ENCODE data around the gene GATAD2A. TPM values are rescaled to one million over a fixed set of nuclear protein-coding genes. Genes with fewer than 3 reads are reported as not detected.

GATAD2A gene
- polyA plus RNA-seq, 4 donors = 25.9 to 49.1 (median 33.0) TPM

DNA sequence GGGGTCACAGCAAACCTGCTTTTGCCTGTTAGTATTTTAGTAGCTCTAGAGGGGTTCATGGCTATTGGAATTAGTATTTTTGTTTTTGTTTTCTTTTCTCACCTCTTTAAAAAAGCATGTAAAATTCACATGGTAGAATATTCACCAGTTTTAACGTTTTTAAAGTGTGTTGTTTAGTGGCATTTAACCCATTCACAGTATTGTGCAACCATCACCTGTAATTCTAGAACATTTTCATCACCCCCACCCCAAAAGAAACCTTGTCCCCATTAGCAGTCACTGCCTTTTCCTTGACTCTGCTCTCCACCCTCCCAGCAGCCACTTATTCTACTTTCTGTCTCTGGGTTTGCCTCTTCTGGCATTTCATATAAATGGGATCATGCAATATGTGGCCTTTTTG lies 39.8 kb downstream of the GATAD2A start:
- FAIRE-seq = no peak

DNA sequence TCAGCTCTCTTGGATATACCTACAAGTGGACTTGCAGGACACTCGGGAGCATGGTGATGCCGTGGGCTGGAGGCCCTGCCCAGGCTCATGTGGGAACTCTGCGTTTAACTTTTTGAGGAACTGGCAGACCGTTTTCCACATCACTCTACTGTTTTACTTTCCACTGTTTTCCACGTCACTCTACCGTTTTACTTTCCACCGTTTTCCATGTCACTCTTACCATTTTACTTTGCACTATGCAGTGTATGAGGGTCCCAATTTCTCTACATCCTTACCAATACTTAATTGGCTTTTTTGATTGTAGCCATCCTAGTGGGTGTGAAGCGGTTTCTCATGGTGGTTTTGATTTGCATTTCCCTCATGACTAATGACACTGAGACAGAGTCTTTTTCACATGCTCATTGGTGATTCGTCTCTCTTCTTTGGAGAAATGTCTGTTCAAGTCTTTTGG lies 40.5 kb downstream of the GATAD2A start:
- FAIRE-seq (no peak), DNase-seq (no peak)
- H3K27me3 ChIP-seq (ENCODE audit: control insufficient read depth in 3 of 3, insufficient read depth in 3 of 3, low read length in 3 of 3) = no peaks in the 10 kb centered on the region
- WGBS, 3 donors = 71 to 80% (median 76%) methylated on average over 9 of the region's 9 CpGs
- no peak overlapping the region for H3K27ac ChIP-seq (ENCODE audit: low read depth in 1 of 3, low read length in 2 of 3)
- H3K36me3 ChIP-seq (ENCODE audit: control insufficient read depth in 3 of 3, insufficient read depth in 2 of 3, low read depth in 1 of 3, low read length in 3 of 3) = peaks cover 0 to 47% (median 0%) of the 10 kb centered on the region in 3 donors
- no peak overlapping the region for H3K4me3 ChIP-seq (ENCODE audit: low read depth in 1 of 3, low read length in 3 of 3)
- no peaks in the 10 kb centered on the region for H3K9me3 ChIP-seq (ENCODE audit: control insufficient read depth in 2 of 2, insufficient read depth in 1 of 2, low read depth in 1 of 2, low read length in 1 of 2)
- peaks cover 0 to 15% (median 0%) of the 10 kb centered on the region in 3 donors for H3K4me1 ChIP-seq (ENCODE audit: control insufficient read depth in 3 of 3, insufficient read depth in 2 of 3, low read depth in 1 of 3, low read length in 2 of 3)

More for the DNA sequence above, 39.8 kb downstream of the GATAD2A start:
- no peaks in the 10 kb centered on the region for H3K27me3 ChIP-seq (ENCODE audit: control insufficient read depth in 3 of 3, insufficient read depth in 3 of 3, low read length in 3 of 3)
- no peaks in the 10 kb centered on the region for H3K9me3 ChIP-seq (ENCODE audit: control insufficient read depth in 2 of 2, insufficient read depth in 1 of 2, low read depth in 1 of 2, low read length in 1 of 2)
- no peak overlapping the region for H3K4me3 ChIP-seq (ENCODE audit: low read depth in 1 of 3, low read length in 3 of 3)
- H3K36me3 ChIP-seq (ENCODE audit: control insufficient read depth in 3 of 3, insufficient read depth in 2 of 3, low read depth in 1 of 3, low read length in 3 of 3) = peaks cover 0 to 47% (median 0%) of the 10 kb centered on the region in 3 donors
- peak overlapping the region in 1 of 3 donors; percentile 56 for H3K27ac ChIP-seq (ENCODE audit: low read depth in 1 of 3, low read length in 2 of 3)
- peaks cover 0 to 15% (median 0%) of the 10 kb centered on the region in 3 donors for H3K4me1 ChIP-seq (ENCODE audit: control insufficient read depth in 3 of 3, insufficient read depth in 2 of 3, low read depth in 1 of 3, low read length in 2 of 3)
- 13 to 19% (median 17%) methylated on average over 1 of the region's 1 CpG for WGBS, 3 donors
- no peak for DNase-seq

DNA sequence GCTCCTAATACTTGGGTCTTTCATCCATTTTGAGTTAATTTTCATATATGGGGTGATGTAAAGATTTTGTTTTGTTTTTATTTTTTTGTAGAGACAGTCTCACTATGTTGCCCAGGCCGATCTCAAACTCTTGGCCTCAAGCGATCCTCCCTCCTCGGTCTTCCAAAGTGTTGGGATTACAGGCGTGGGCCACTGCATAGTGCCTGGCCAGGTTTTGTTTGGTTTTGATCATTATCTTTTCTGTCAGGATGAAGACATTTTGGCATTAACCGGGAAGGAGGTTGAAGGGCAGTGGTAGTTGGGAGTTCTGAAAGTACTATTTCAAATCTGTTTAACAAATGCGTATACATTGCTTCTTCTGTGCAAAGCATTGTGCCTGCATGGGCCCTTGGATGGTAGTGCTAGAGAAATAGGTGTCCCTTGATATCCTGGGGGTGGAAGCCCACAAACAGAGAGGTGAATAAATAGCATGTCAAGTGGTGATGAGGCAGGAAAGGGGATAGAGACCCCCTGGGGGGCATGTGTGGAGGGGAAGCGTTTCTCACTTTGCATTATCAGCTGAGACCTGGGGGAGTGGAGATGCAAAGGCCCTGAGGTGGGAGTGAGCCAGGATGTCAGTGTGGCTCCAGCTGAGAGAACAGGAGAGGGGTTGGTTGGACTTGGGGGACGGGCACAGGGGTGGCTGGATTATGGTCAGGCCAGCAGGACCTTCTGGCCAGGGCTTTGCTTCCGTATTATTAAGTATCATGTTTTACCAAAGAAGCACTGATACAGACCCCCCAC lies 41.4 kb downstream of the GATAD2A start:
- H3K9me3 ChIP-seq (ENCODE audit: control insufficient read depth in 2 of 2, insufficient read depth in 1 of 2, low read depth in 1 of 2, low read length in 1 of 2) = no peaks in the 10 kb centered on the region
- H3K27me3 ChIP-seq (ENCODE audit: control insufficient read depth in 3 of 3, insufficient read depth in 3 of 3, low read length in 3 of 3) = no peaks in the 10 kb centered on the region
- H3K36me3 ChIP-seq (ENCODE audit: control insufficient read depth in 3 of 3, insufficient read depth in 2 of 3, low read depth in 1 of 3, low read length in 3 of 3) = peaks cover 0 to 45% (median 0%) of the 10 kb centered on the region in 3 donors
- no peak overlapping the region for H3K4me3 ChIP-seq (ENCODE audit: low read depth in 1 of 3, low read length in 3 of 3)
- FAIRE-seq = no peak
- WGBS, 3 donors = 86 to 89% (median 89%) methylated on average over 9 of the region's 9 CpGs
- H3K4me1 ChIP-seq (ENCODE audit: control insufficient read depth in 3 of 3, insufficient read depth in 2 of 3, low read depth in 1 of 3, low read length in 2 of 3) = peaks cover 0 to 15% (median 0%) of the 10 kb centered on the region in 3 donors
- DNase-seq = no peak
- no peak overlapping the region for H3K27ac ChIP-seq (ENCODE audit: low read depth in 1 of 3, low read length in 2 of 3)

DNA sequence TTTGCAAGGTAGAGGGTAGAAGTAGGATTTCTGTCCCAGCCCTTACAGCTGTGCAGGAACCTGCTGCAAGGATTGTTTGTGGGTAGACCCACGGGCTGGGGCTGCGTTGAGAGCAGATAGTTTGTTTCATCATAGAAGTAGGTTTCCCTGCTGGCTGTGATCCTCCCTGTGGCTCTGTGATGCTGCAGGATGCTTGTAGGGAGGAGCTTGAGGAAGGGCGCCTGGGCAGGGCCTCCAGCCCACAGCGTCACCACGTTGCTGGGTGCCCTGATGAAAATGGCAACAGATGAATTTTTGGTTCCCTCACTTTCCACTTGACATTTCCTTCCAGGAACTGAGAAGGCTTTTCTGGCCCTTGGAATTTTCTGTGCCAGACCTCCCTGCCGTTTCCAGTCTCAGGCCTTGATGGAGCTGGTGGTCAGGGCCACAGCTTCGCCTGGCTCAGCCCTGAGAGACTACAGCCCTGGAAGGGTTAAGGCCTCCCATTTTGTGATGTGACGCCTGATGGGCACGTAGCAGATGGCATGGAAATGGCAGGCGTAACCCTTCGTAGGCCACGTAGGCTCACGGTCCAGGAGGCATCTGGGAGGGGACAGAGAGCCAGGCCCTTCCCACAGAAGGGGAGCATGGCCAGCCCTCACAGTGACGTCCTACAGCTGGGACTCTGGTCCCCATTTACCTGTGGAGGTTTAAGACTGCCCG lies 42.2 kb downstream of the GATAD2A start:
- DNase-seq = no peak
- WGBS, 3 donors = 70 to 80% (median 77%) methylated on average over 15 of the region's 15 CpGs
- FAIRE-seq = no peak
- Histone ChIP-seq H3K27me3 (ENCODE audit: control insufficient read depth in 3 of 3, insufficient read depth in 3 of 3, low read length in 3 of 3) (no peaks in the 10 kb centered on the region), H3K27ac (ENCODE audit: low read depth in 1 of 3, low read length in 2 of 3) (peak overlapping the region in 1 of 3 donors; percentile 37), H3K36me3 (ENCODE audit: control insufficient read depth in 3 of 3, insufficient read depth in 2 of 3, low read depth in 1 of 3, low read length in 3 of 3) (peaks cover 0 to 41% (median 0%) of the 10 kb centered on the region in 3 donors), H3K4me1 (ENCODE audit: control insufficient read depth in 3 of 3, insufficient read depth in 2 of 3, low read depth in 1 of 3, low read length in 2 of 3) (peaks cover 6 to 21% (median 7%) of the 10 kb centered on the region in 3 donors), H3K9me3 (ENCODE audit: control insufficient read depth in 2 of 2, insufficient read depth in 1 of 2, low read depth in 1 of 2, low read length in 1 of 2) (no peaks in the 10 kb centered on the region), H3K4me3 (ENCODE audit: low read depth in 1 of 3, low read length in 3 of 3) (no peak overlapping the region)

DNA sequence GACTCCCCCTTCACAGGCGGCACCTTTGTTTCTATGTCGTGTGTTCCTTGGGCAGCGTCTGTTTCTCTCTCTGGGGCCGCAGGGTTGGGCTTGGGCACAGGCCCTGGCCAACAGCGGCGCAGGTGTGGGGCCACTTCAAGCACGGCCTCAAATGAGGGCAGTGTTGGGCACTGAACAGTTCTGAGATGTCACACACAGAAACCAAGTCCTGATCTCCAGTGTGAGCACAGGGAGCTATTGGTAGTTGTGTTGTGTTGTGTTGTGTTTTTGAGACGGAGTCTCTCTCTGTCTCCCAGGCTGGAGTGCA lies 42.7 kb downstream of the GATAD2A start:
- peaks cover 8 to 24% (median 13%) of the 10 kb centered on the region in 3 donors for H3K4me1 ChIP-seq (ENCODE audit: control insufficient read depth in 3 of 3, insufficient read depth in 2 of 3, low read depth in 1 of 3, low read length in 2 of 3)
- H3K4me3 ChIP-seq (ENCODE audit: low read depth in 1 of 3, low read length in 3 of 3) = no peak overlapping the region
- no peaks in the 10 kb centered on the region for H3K27me3 ChIP-seq (ENCODE audit: control insufficient read depth in 3 of 3, insufficient read depth in 3 of 3, low read length in 3 of 3)
- 87 to 94% (median 92%) methylated on average over 8 of the region's 8 CpGs for WGBS, 3 donors
- H3K36me3 ChIP-seq (ENCODE audit: control insufficient read depth in 3 of 3, insufficient read depth in 2 of 3, low read depth in 1 of 3, low read length in 3 of 3) = peaks cover 0 to 44% (median 0%) of the 10 kb centered on the region in 3 donors
- H3K27ac ChIP-seq (ENCODE audit: low read depth in 1 of 3, low read length in 2 of 3) = peak overlapping the region in 1 of 3 donors; percentile 29
- no peaks in the 10 kb centered on the region for H3K9me3 ChIP-seq (ENCODE audit: control insufficient read depth in 2 of 2, insufficient read depth in 1 of 2, low read depth in 1 of 2, low read length in 1 of 2)
- no peak for DNase-seq
- no peak for FAIRE-seq

DNA sequence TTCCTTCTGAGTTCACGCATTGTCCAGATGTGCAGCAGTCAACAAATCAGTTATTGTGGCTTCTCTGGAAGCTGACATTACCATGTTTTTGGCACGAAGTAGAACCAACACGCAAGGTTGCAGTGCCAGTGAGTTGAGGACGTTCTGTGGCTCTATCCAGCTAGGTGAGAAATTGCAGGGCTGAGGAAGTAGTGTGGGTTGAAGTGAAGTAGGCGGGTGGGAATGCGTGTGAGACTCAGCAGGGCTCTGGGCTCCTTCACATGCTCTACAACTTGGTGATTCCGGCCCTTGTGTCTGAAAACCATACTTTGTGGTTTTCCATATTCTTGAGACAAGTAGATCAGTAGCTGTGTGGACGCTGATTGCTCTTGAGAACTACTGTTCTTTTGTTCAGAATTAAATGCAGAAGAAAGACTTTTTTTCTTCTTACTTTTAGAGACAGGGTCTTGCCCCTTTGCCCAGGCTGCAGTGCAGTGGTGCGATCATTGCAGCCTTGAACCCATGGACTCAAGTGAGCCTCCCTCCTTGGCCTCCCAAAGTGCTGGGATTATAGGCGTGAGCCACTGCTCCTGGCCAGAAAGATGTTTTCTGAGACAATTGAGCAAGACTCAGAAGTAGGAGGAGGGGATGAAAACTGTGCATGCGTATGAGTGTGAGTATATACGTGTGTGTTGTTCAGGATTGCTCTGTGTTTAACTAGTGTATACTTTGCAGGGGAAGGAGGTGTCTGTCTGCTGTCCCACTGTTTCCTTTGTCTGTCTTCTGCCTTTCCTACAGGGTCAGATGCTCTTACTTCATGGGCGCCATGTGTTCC lies 46.2 kb downstream of the GATAD2A start:
- WGBS, 3 donors = 68 to 84% (median 70%) methylated on average over 12 to 13 of the region's 13 CpGs
- DNase-seq (no peak), FAIRE-seq (no peak)
- Histone ChIP-seq H3K4me1 (ENCODE audit: control insufficient read depth in 3 of 3, insufficient read depth in 2 of 3, low read depth in 1 of 3, low read length in 2 of 3) (peaks cover 8 to 19% (median 17%) of the 10 kb centered on the region in 3 donors), H3K4me3 (ENCODE audit: low read depth in 1 of 3, low read length in 3 of 3) (no peak overlapping the region), H3K27ac (ENCODE audit: low read depth in 1 of 3, low read length in 2 of 3) (peak overlapping the region in 1 of 3 donors; percentile 37), H3K36me3 (ENCODE audit: control insufficient read depth in 3 of 3, insufficient read depth in 2 of 3, low read depth in 1 of 3, low read length in 3 of 3) (peaks cover 0 to 34% (median 0%) of the 10 kb centered on the region in 3 donors), H3K27me3 (ENCODE audit: control insufficient read depth in 3 of 3, insufficient read depth in 3 of 3, low read length in 3 of 3) (no peaks in the 10 kb centered on the region), H3K9me3 (ENCODE audit: control insufficient read depth in 2 of 2, insufficient read depth in 1 of 2, low read depth in 1 of 2, low read length in 1 of 2) (no peaks in the 10 kb centered on the region)

DNA sequence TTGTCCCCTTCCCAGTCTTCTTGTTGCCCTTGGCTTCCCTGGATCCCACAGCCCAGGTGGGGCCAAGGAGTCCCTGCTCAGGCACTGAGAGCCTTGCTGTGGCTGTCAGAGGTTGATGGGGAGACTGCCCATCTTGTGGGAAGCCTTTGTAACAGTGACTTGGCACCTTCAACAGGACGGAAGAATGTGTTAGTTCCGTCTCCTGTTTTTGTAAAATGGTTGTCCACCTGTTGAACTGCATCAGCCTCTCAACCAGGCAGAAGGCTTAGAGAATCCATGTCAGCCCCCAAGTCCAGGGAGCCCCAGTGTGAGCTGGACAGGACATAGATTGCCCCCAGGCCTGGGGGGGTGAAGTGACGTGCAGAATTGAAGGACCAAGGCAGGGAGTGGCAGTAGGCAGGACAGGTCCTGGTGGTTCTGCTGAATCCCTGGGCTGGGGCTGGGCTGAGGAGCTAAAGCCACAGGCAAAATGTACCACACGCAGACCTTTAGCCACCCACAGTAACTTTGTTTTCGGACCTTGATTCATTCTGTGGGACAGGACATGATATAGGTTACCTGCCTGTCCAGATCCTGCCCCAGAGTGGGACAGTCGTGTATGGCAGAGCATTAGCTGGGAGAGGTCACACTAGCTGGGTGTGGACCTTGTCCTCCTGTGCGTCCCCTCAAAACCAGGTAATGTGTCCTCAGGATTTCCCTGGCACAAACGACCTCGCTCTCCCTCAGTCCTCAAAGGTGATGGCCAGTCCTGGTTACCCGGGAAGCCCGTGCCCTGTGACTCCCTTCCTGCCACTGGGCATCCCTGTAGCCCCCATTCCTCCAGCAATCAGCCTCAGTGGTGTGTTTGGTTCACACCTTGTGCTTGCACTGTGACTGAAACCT lies 47.0 kb downstream of the GATAD2A start:
- Histone ChIP-seq H3K4me1 (ENCODE audit: control insufficient read depth in 3 of 3, insufficient read depth in 2 of 3, low read depth in 1 of 3, low read length in 2 of 3) (peaks cover 8 to 25% (median 12%) of the 10 kb centered on the region in 3 donors), H3K4me3 (ENCODE audit: low read depth in 1 of 3, low read length in 3 of 3) (no peak overlapping the region), H3K27ac (ENCODE audit: low read depth in 1 of 3, low read length in 2 of 3) (peak overlapping the region; percentile 9 to 74 (median 19)), H3K9me3 (ENCODE audit: control insufficient read depth in 2 of 2, insufficient read depth in 1 of 2, low read depth in 1 of 2, low read length in 1 of 2) (no peaks in the 10 kb centered on the region), H3K36me3 (ENCODE audit: control insufficient read depth in 3 of 3, insufficient read depth in 2 of 3, low read depth in 1 of 3, low read length in 3 of 3) (peaks cover 0 to 32% (median 0%) of the 10 kb centered on the region in 3 donors), H3K27me3 (ENCODE audit: control insufficient read depth in 3 of 3, insufficient read depth in 3 of 3, low read length in 3 of 3) (no peaks in the 10 kb centered on the region)
- FAIRE-seq = no peak
- peak in 1 of 2 donors; percentile 44 for DNase-seq
- WGBS, 3 donors = 38 to 69% (median 55%) methylated on average over 11 of the region's 11 CpGs
